Aortic smooth muscle cell (primary cell): ENCODE data around the gene APLF. TPM values are rescaled to one million over a fixed set of nuclear protein-coding genes. Genes with fewer than 3 reads are reported as not detected.

Source experiments
- total RNA-seq: library from RNA; depleted of rRNA; stranded (reverse); fragments of >200 nt; gene quantifications from 2 replicates; pipeline ENCODE4 v1.2.3, GENCODE V29; 2014

Gene APLF
- 3.6 and 4.8 TPM in 2 replicates for total RNA-seq

GRCh38 chr2:68467077-68467960 lies at the start of gene APLF, which contains the start of gene FBXO48:
TSS of gene APLF (plus strand) at chr2:68467585. CDS start at chr2:68467732, 147 bp downstream.
TSS of gene FBXO48 (minus strand) at chr2:68467294. CDS start at chr2:68465145, 2,149 bp downstream.

Other genes with a start within 250 kb of the APLF start
- gene PPP3R1, start 215.1 kb upstream of the APLF start, total RNA-seq: 17.7 and 24.1 TPM in 2 replicates
- 23.8 and 26.1 TPM in 2 replicates for gene CNRIP1, start 147.6 kb upstream of the APLF start, total RNA-seq
- under 0.01 and 0.13 TPM in 2 replicates for gene PLEK, start 102.3 kb upstream of the APLF start, total RNA-seq
- gene FBXO48, start 291 bp upstream of the APLF start, total RNA-seq: 0.19 and 0.26 TPM in 2 replicates
- under 0.01 TPM in 1 of 2 replicates, not detected in the other for gene PROKR1, start 176.0 kb downstream of the APLF start, total RNA-seq